A673 (cell line): Measurements from ENCODE around the gene FITM1. TPM values are rescaled to one million over a fixed set of nuclear protein-coding genes. Genes with fewer than 3 reads are reported as not detected.
"Not testable (repeated sequence)": the region's sequence is repeated elsewhere in the genome, so short reads cannot be mapped to it uniquely, and the experiment has no call there.

Experiments used
- BruUV-seq: library from RNA; stranded (reverse); fragments of 400-500 nt; replicated peaks from 2 replicates; lab custom pipeline; 2021; lab: Mats Ljungman, UMichigan
- CTCF ChIA-PET: fragments of 300-600 bp; sonication (Branson Sonifier 250); formaldehyde crosslinking; loops from one replicate; lab custom pipeline; 2022; ENCODE audit warnings: antibody characterized with exemption; lab: Charles Lee
- POLR2A ChIA-PET: fragments of 300-600 bp; sonication (Branson Sonifier 250); formaldehyde crosslinking; loops from one replicate; lab custom pipeline; 2022; ENCODE audit warnings: antibody characterized with exemption; ENCODE audit not compliant: low non-redundant PET; lab: Charles Lee
- DNase-seq: peaks from one replicate; pipeline ENCODE4 v3.0.0-alpha.2; 2015; ENCODE audit warnings: low spot score
- H3K27ac ChIP-seq: fragments of 200-600 bp; sonication (generic); 2 replicates; pipeline ENCODE4 v1.5.1; 2016; ENCODE audit warnings: mixed run types, low read depth, mild to moderate bottlenecking, mixed read lengths, antibody characterized with exemption, low read length; ENCODE audit not compliant: poor library complexity, severe bottlenecking
- H3K27me3 ChIP-seq: fragments of 200-600 bp; sonication (generic); replicated peaks from 2 replicates; pipeline ENCODE4 v1.6.1; 2017; ENCODE audit warnings: mixed run types, low read depth, mild to moderate bottlenecking, mixed read lengths, antibody characterized with exemption, low read length; ENCODE audit not compliant: insufficient read depth, poor library complexity
- H3K36me3 ChIP-seq: fragments of 200-600 bp; sonication (generic); 2 replicates; pipeline ENCODE4 v1.6.1; 2016; ENCODE audit warnings: mixed run types, mild to moderate bottlenecking, mixed read lengths, antibody characterized with exemption, low read length; ENCODE audit not compliant: insufficient read depth, poor library complexity, severe bottlenecking
- H3K4me1 ChIP-seq: fragments of 200-600 bp; sonication (generic); 2 replicates; pipeline ENCODE4 v1.6.1; 2017; ENCODE audit warnings: mixed run types, mild to moderate bottlenecking, mixed read lengths, antibody characterized with exemption, low read length; ENCODE audit not compliant: insufficient read depth, poor library complexity, severe bottlenecking
- H3K4me3 ChIP-seq: fragments of 200-600 bp; sonication (generic); 2 replicates; pipeline ENCODE4 v1.5.1; 2016; ENCODE audit warnings: low read depth, mixed run types, mild to moderate bottlenecking, mixed read lengths, low read length; ENCODE audit not compliant: poor library complexity, severe bottlenecking
- H3K9me3 ChIP-seq: fragments of 200-600 bp; sonication (generic); 2 replicates; pipeline ENCODE4 v1.6.1; 2016; ENCODE audit warnings: mixed run types, low read depth, mild to moderate bottlenecking, mixed read lengths, antibody characterized with exemption, low read length; ENCODE audit not compliant: poor library complexity, severe bottlenecking
- EZH2 ChIP-seq: fragments of 200-600 bp; sonication (generic); IDR thresholded peaks from 2 replicates; pipeline ENCODE4 v1.6.1; 2017; ENCODE audit warnings: borderline replicate concordance, low read depth, mild to moderate bottlenecking, mixed read lengths, antibody characterized with exemption, low read length; ENCODE audit not compliant: poor library complexity, severe bottlenecking
- intact Hi-C: fragments of 100-400 bp; cut with micrococcal nuclease; formaldehyde crosslinking; loops from one replicate; pipeline ENCODE4 v1.10.0; 2022; ENCODE audit not compliant: unreplicated experiment
- total RNA-seq: library from RNA; stranded (reverse); gene quantifications from 2 replicates; pipeline ENCODE4 v1.2.3, GENCODE V29; 2021
- TF ChIP-seq, protein P1 (sequence below): fragments of 300-800, 200-600 bp; sonication (generic); conservative IDR thresholded peaks from 2 replicates; pipeline ENCODE4 v1.5.1; 2017; ENCODE audit warnings: low read depth, mild to moderate bottlenecking, antibody characterized with exemption, low read length, moderate library complexity, mixed read lengths

FITM1 gene
- total RNA-seq, 1 experiment from 2014 or later, result not detected

GRCh38 chr14:24102357-24103048, 28.0 kb upstream of the FITM1 start:
- intact Hi-C loops, result no loop called here
- ChIA-PET CTCF (no interaction called here), POLR2A (interaction anchor here (0.6 to 1.2 kb wide), 2 partner anchors 8 to 24 kb away, joined by 3 read pairs; partner anchors contain the start of gene PCK2)
- H3K4me3 ChIP-seq, result no peak overlapping the region
- no peak overlapping the region for H3K27ac ChIP-seq
- BruUV-seq, result no TSS peak
- no peaks in the 10 kb centered on the region for H3K9me3 ChIP-seq
- H3K36me3 ChIP-seq, result peaks cover 25% of the 10 kb centered on the region
- no peak for TF ChIP-seq EZH2
- TF ChIP-seq, protein P1, sequence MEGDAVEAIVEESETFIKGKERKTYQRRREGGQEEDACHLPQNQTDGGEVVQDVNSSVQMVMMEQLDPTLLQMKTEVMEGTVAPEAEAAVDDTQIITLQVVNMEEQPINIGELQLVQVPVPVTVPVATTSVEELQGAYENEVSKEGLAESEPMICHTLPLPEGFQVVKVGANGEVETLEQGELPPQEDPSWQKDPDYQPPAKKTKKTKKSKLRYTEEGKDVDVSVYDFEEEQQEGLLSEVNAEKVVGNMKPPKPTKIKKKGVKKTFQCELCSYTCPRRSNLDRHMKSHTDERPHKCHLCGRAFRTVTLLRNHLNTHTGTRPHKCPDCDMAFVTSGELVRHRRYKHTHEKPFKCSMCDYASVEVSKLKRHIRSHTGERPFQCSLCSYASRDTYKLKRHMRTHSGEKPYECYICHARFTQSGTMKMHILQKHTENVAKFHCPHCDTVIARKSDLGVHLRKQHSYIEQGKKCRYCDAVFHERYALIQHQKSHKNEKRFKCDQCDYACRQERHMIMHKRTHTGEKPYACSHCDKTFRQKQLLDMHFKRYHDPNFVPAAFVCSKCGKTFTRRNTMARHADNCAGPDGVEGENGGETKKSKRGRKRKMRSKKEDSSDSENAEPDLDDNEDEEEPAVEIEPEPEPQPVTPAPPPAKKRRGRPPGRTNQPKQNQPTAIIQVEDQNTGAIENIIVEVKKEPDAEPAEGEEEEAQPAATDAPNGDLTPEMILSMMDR, result no peak
- H3K27me3 ChIP-seq, result no peaks in the 10 kb centered on the region
- no peak for DNase-seq
- no peaks in the 10 kb centered on the region for H3K4me1 ChIP-seq

DNA sequence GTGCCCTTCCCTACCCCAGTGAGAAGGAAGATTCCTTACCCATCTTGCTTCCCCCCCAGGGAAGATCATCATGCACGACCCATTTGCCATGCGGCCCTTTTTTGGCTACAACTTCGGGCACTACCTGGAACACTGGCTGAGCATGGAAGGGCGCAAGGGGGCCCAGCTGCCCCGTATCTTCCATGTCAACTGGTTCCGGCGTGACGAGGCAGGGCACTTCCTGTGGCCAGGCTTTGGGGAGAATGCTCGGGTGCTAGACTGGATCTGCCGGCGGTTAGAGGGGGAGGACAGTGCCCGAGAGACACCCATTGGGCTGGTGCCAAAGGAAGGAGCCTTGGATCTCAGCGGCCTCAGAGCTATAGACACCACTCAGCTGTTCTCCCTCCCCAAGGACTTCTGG, 27.0 kb upstream of the FITM1 start:
- POLR2A ChIA-PET, result no interaction called here
- intact Hi-C loops, result no loop called here
- H3K9me3 ChIP-seq, result no peaks in the 10 kb centered on the region
- no TSS peak for BruUV-seq
- CTCF ChIA-PET, result no interaction called here
- H3K27me3 ChIP-seq, result no peaks in the 10 kb centered on the region
- no peak overlapping the region for H3K27ac ChIP-seq
- no peaks in the 10 kb centered on the region for H3K4me1 ChIP-seq
- DNase-seq, result no peak
- TF ChIP-seq, protein P1, result no peak
- TF ChIP-seq EZH2, result no peak
- no peak overlapping the region for H3K4me3 ChIP-seq
- H3K36me3 ChIP-seq, result peaks cover 21% of the 10 kb centered on the region

DNA sequence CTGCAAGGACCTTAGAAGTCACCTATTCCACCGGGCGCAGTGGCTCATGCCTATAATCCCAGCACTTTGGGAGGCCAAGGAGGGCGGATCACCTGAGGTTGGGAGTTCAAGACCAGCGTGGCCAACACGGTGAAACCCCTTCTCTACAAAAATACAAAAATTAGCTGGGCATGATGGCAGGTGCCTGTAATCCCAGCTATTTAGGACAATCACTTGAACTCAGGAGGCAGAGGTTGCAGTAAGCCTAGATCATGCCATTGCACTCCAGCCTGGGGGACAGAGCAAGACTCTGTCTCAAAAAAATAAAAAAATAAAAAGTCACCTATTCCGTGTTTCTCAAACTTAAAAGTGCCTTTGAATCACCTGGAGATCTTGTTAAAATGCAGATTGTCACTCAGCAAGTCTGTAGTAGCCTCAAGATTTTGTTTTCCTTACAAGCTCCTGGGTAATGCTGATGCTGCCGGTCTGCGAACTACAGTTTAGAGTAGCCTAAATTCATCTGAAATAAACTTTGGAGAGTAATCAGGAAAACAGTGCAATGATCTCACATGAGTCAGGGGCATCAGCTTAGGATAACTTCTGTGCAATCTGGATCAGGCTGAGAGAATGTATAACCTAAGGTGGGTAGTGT, 24.7 kb upstream of the FITM1 start:
- CTCF ChIA-PET, DNase-seq, H3K4me1 ChIP-seq, H3K27me3 ChIP-seq, BruUV-seq, H3K27ac ChIP-seq, H3K9me3 ChIP-seq, H3K36me3 ChIP-seq, H3K4me3 ChIP-seq: not testable (repeated sequence)
- intact Hi-C loops, result loop anchor here (5.0 kb wide), 1 partner anchor 48 kb away; no protein-coding TSS in a partner anchor
- POLR2A ChIA-PET, result interaction anchor here (0.7 to 1.6 kb wide), 3 partner anchors 9 to 12 kb away, joined by 3 to 5 read pairs (median 5); partner anchors contain the start of genes DCAF11, NRL and PCK2
